Esophagus muscularis mucosa (tissue), 4 donors: ENCODE data around the gene LGALSL. TPM values are rescaled to one million over a fixed set of nuclear protein-coding genes. Genes with fewer than 3 reads are reported as not detected.

ENCODE experiments used
- DNase-seq: peaks from one replicate; pipeline ENCODE4 v3.0.0-alpha.2; 2017; ENCODE audit errors: extremely low spot score
- H3K27ac ChIP-seq, 4 donors: fragments of 200-600 bp; sonication (generic); replicated peaks in 1 of 4; 1 replicate in 3 of 4; 2 replicates in 1 of 4; pipeline ENCODE4 v1.5.1; 2016 to 2019; ENCODE audit warnings: mild to moderate bottlenecking in 1 of 4
- H3K27me3 ChIP-seq, 4 donors: fragments of 200-600 bp; sonication (generic); one replicate each; pipeline versions ENCODE4 v1.5.1 to v1.6.0; 2016 to 2019
- H3K36me3 ChIP-seq, 4 donors: fragments of 200-600 bp; sonication (generic); one replicate each; pipeline ENCODE4 v1.5.1; 2016 to 2019
- H3K4me1 ChIP-seq, 4 donors: fragments of 200-600 bp; sonication (generic); one replicate each; pipeline ENCODE4 v1.5.1; 2016 to 2019
- H3K4me3 ChIP-seq, 4 donors: fragments of 200-600 bp; sonication (generic); 1 replicate in 2 of 4; 2 replicates in 2 of 4; pipeline ENCODE4 v1.5.1; 2016 to 2019; ENCODE audit warnings: mild to moderate bottlenecking in 4 of 4, moderate library complexity in 1 of 4
- H3K9me3 ChIP-seq, 4 donors: fragments of 200-600 bp; sonication (generic); 1 replicate in 3 of 4; 2 replicates in 1 of 4; pipeline ENCODE4 v1.5.1; 2016 to 2019
- CTCF ChIP-seq, 3 experiments: fragments of 200-600 bp in 2 of 3; fragments of 450-650 bp in 1 of 3; sonication (generic) in 2 of 3; IDR thresholded peaks; one replicate each; pipeline ENCODE4 v1.5.1; 2017 to 2019; ENCODE audit warnings: antibody characterized with exemption in 3 of 3, mild to moderate bottlenecking in 2 of 3, moderate library complexity in 1 of 3
- EP300 ChIP-seq: sonication (generic); formaldehyde crosslinking; IDR thresholded peaks from one replicate; pipeline ENCODE4 v1.6.1; 2017; ENCODE audit warnings: antibody characterized with exemption
- POLR2A ChIP-seq: fragments of 450-650 bp; IDR thresholded peaks from one replicate; pipeline ENCODE4 v1.6.1; 2017; ENCODE audit warnings: antibody characterized with exemption, moderate library complexity, mild to moderate bottlenecking, low read depth
- POLR2AphosphoS5 ChIP-seq, 2 donors: sonication (generic); formaldehyde crosslinking; IDR thresholded peaks; one replicate each; pipeline ENCODE4 v1.6.1; 2017; ENCODE audit warnings: antibody characterized with exemption in 2 of 2
- whole genome bisulfite sequencing: methylation state at CpG from one replicate; pipeline ENCODE4 v1.1.5; 2018; 5-methylcytosine and 5-hydroxymethylcytosine counted together
- intact Hi-C: fragments of 100-400 bp; cut with DNase I; formaldehyde crosslinking; loops from one replicate; pipeline ENCODE4 v1.15.1; 2023
- total RNA-seq, 4 donors: library from RNA; depleted of rRNA; stranded (reverse); fragments of >200 nt; gene quantifications; one replicate each; pipeline versions ENCODE4 v1.1.0 to v1.2.1, GENCODE V29; 2016

LGALSL gene
- total RNA-seq, 4 donors from 2014 or later, result 12.3 to 20.2 (median 17.5) TPM

- Histone ChIP-seq H3K27ac (no peak overlapping the region), H3K4me1 (peaks cover 7 to 11% (median 9%) of the 10 kb centered on the region in 4 donors), H3K36me3 (no peaks in the 10 kb centered on the region), H3K4me3 (no peak overlapping the region), H3K9me3 (no peaks in the 10 kb centered on the region), H3K27me3 (no peaks in the 10 kb centered on the region)
- DNase-seq, result no peak
- intact Hi-C loops, result no loop called here
- WGBS, result 100% methylated on average over 1 of the region's 1 CpG
- TF ChIP-seq POLR2A, result no peak
- TF ChIP-seq POLR2AphosphoS5 (IDR thresholded peaks at IDR 0.05), result no peak
- no peak for TF ChIP-seq CTCF (IDR thresholded peaks at IDR 0.05)
- no peak for TF ChIP-seq EP300
Measured at GRCh38 chr2:64410671-64411070, 43.3 kb upstream of the LGALSL start.

- H3K36me3 ChIP-seq, result no peaks in the 10 kb centered on the region
- no peaks in the 10 kb centered on the region for H3K27me3 ChIP-seq
- no peak for TF ChIP-seq CTCF (IDR thresholded peaks at IDR 0.05)
- TF ChIP-seq EP300, result no peak
- TF ChIP-seq POLR2AphosphoS5 (IDR thresholded peaks at IDR 0.05), result no peak
- TF ChIP-seq POLR2A, result no peak
- no peak overlapping the region for H3K27ac ChIP-seq
- H3K9me3 ChIP-seq, result no peaks in the 10 kb centered on the region
- no peak overlapping the region for H3K4me3 ChIP-seq
- WGBS, result 87% methylated on average over 4 of the region's 4 CpGs
- H3K4me1 ChIP-seq, result no peaks in the 10 kb centered on the region
- intact Hi-C loops, result no loop called here
- DNase-seq, result no peak
Measured at GRCh38 chr2:64412671-64413070, 41.3 kb upstream of the LGALSL start.

GRCh38 chr2:64414736-64415435 lies 39.1 kb upstream of the LGALSL start:
- Histone ChIP-seq H3K36me3 (no peaks in the 10 kb centered on the region), H3K27me3 (no peaks in the 10 kb centered on the region), H3K27ac (no peak overlapping the region), H3K9me3 (no peaks in the 10 kb centered on the region), H3K4me1 (peaks cover 0 to 1% (median 0%) of the 10 kb centered on the region in 4 donors), H3K4me3 (no peak overlapping the region)
- DNase-seq, result no peak
- no peak for TF ChIP-seq POLR2A
- TF ChIP-seq CTCF (IDR thresholded peaks at IDR 0.05), result no peak
- TF ChIP-seq POLR2AphosphoS5 (IDR thresholded peaks at IDR 0.05), result no peak
- TF ChIP-seq EP300, result no peak
- intact Hi-C loops, result no loop called here
- 96% methylated on average over 6 of the region's 7 CpGs for WGBS

GRCh38 chr2:64417624-64418023 lies 36.3 kb upstream of the LGALSL start:
- TF ChIP-seq POLR2A (no peak), CTCF (IDR thresholded peaks at IDR 0.05) (no peak), POLR2AphosphoS5 (IDR thresholded peaks at IDR 0.05) (no peak), EP300 (no peak)
- no peak overlapping the region for H3K27ac ChIP-seq
- 61% methylated on average over 3 of the region's 3 CpGs for WGBS
- no peak overlapping the region for H3K4me3 ChIP-seq
- DNase-seq, result no peak
- no peaks in the 10 kb centered on the region for H3K27me3 ChIP-seq
- no peaks in the 10 kb centered on the region for H3K9me3 ChIP-seq
- intact Hi-C loops, result no loop called here
- H3K4me1 ChIP-seq, result peaks cover 0 to 8% (median 2%) of the 10 kb centered on the region in 4 donors
- no peaks in the 10 kb centered on the region for H3K36me3 ChIP-seq
